Endometrium (tissue), 2 donors: ENCODE results near the gene ZNF561.
"Not testable (repeated sequence)": the region's sequence is repeated elsewhere in the genome, so short reads cannot be mapped to it uniquely, and the experiment has no call there.

ENCODE experiments used
- FAIRE-seq: peaks from 2 replicates; lab custom pipeline; 2012; peaks lifted over from hg19 to GRCh38; lab: Jason Lieb, UNC
- donor health status: control.
- donor health status: control.

Gene ZNF561

GRCh38 chr19:9621156-9622037, at the start of gene ZNF561:
Gene ZNF561 (minus strand): TSS chr19:9621232. CDS start chr19:9619456, 1,776 bp downstream.
- FAIRE-seq: no peak

GRCh38 chr19:9668544-9668943, 47.5 kb upstream of the ZNF561 start:
- FAIRE-seq: no peak

- FAIRE-seq: no peak
Measured at GRCh38 chr19:9667898-9668297, 46.9 kb upstream of the ZNF561 start.

GRCh38 chr19:9658769-9659168, 37.7 kb upstream of the ZNF561 start:
- no peak for FAIRE-seq

GRCh38 chr19:9653066-9653555, 32.1 kb upstream of the ZNF561 start:
- not testable (repeated sequence) for FAIRE-seq

- not testable (repeated sequence) for FAIRE-seq
Measured at GRCh38 chr19:9651464-9651863, 30.4 kb upstream of the ZNF561 start.

GRCh38 chr19:9650345-9650744, 29.3 kb upstream of the ZNF561 start:
- FAIRE-seq: no peak

GRCh38 chr19:9645472-9645871, 24.4 kb upstream of the ZNF561 start:
- FAIRE-seq: no peak

GRCh38 chr19:9644472-9644871, 23.4 kb upstream of the ZNF561 start:
- FAIRE-seq: no peak

- FAIRE-seq: no peak
Measured at GRCh38 chr19:9641810-9642209, 20.8 kb upstream of the ZNF561 start.

GRCh38 chr19:9640956-9641355, 19.9 kb upstream of the ZNF561 start:
- FAIRE-seq: no peak

GRCh38 chr19:9636018-9636417, 15.0 kb upstream of the ZNF561 start:
- no peak for FAIRE-seq

- no peak for FAIRE-seq
Measured at GRCh38 chr19:9627856-9628255, 6.8 kb upstream of the ZNF561 start.

GRCh38 chr19:9622531-9622930, 1.5 kb upstream of the ZNF561 start:
- no peak for FAIRE-seq

- no peak for FAIRE-seq
Measured at GRCh38 chr19:9620842-9621155, 233 bp downstream of the ZNF561 start.

- no peak for FAIRE-seq
Measured at GRCh38 chr19:9615844-9616243, 5.2 kb downstream of the ZNF561 start.

- FAIRE-seq: no peak
Measured at GRCh38 chr19:9610484-9611113, 10.4 kb downstream of the ZNF561 start.

- no peak for FAIRE-seq
Measured at GRCh38 chr19:9608912-9609311, 12.1 kb downstream of the ZNF561 start.

GRCh38 chr19:9597027-9597426, 24.0 kb downstream of the ZNF561 start:
- no peak for FAIRE-seq

GRCh38 chr19:9586764-9587163, 34.3 kb downstream of the ZNF561 start:
- FAIRE-seq: no peak

- FAIRE-seq: no peak
Measured at GRCh38 chr19:9584073-9584833, 36.8 kb downstream of the ZNF561 start, which contains the start of gene ZNF121. Gene ZNF121 (minus strand): TSS chr19:9584504. CDS start chr19:9568097, 16,407 bp downstream.

- not testable (repeated sequence) for FAIRE-seq
Measured at GRCh38 chr19:9582081-9582725, 38.8 kb downstream of the ZNF561 start.
